GM18511 (cell line): ENCODE data around the gene SUGP1.

Source experiments
- ATAC-seq: cut with Tn5 transposase; IDR thresholded peaks from one replicate; pipeline ENCODE4 v1.9.1; 2021; ENCODE audit warnings: mild to moderate bottlenecking, moderate library complexity; ENCODE audit not compliant: unreplicated experiment

Gene SUGP1

GRCh38 chr19:19236173-19236572 lies 84.1 kb downstream of the SUGP1 start:
- ATAC-seq: no peak

DNA sequence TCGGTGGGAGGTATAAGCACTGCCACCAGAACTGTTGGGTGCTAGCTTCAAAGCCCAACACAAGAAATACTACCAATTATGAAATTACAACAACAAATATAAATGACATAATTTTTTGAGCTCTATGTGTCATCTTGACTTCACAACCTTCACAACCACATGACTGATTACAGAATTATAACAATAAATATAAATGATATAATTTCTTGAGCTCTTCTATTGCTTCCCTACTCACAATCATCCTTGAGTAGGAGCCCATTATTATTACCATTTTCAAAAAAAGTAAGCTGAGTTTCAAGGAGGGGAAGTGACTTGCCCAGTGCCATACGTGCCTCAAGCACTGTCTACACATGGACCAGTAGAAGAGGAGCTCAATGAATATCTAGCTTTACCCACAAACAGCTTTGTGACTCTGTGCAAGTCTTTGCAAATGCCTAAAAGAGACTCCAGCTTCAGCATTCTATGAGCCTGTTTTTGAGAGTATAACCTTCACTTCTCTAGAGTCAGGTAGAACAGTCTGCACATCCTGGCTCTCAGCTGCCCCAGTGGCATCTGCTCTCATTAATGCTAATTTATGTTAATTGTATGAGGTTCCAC lies 86.0 kb downstream of the SUGP1 start:
- ATAC-seq: no peak

DNA sequence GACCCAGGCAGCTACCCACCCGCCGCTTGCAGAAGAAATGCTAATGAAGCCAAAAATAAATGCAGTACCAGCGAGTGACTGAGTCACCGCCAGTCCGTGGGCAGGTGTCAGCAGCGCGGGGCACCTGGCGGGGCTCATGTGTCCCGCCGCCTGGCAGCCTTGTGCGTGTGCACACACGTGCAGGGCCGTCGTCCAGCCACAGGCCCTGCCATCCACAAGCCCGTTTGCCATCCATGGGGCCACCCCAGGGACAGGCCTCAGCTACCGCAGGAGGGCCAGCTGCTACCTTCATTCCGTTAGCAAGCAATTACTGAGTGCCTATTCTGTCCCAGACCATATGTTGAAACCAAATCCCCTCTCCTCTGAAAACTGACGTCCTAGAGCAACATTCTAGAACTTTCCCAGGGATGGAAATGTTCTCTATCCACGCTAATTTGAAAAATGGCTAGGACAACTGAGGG lies 88.0 kb downstream of the SUGP1 start:
- no peak for ATAC-seq

DNA sequence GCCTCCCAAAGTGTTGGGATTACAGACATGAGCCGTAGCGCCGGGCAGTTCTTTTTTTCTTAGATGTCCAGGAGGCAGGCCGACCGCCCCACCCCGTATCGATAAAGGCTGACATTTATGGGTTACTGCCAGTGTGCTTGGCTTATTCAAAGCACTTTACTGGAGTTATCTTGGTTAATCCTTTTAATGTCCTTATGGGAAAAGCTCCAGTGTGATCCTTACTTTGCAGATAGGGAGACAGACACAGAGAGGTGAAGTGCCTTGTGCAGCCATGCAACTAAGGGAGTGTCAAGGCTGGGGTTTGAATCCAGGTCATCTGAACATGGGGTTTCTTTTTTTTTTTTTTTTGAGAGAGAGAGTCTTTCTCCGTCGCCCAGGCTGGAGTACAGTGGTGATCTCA lies 89.3 kb downstream of the SUGP1 start:
- ATAC-seq: no peak

GRCh38 chr19:19229701-19230100 lies 90.6 kb downstream of the SUGP1 start:
- no peak for ATAC-seq

GRCh38 chr19:19227217-19227616 lies 93.1 kb downstream of the SUGP1 start:
- ATAC-seq: no peak

- no peak for ATAC-seq
These were observed 93.6 kb downstream of the SUGP1 start for GRCh38 chr19:19226663-19227062.

- ATAC-seq: no peak
These were observed 94.1 kb downstream of the SUGP1 start for GRCh38 chr19:19226204-19226603.
